Measurements from ENCODE around the gene SIAH3. TPM values are rescaled to one million over a fixed set of nuclear protein-coding genes. Genes with fewer than 3 reads are reported as not detected.
"Not testable (repeated sequence)": the region's sequence is repeated elsewhere in the genome, so short reads cannot be mapped to it uniquely, and the experiment has no call there.

SIAH3 gene
- total and polyA plus RNA-seq, 4 donors, result 0.09 to 0.13 TPM; not detected in 2

DNA sequence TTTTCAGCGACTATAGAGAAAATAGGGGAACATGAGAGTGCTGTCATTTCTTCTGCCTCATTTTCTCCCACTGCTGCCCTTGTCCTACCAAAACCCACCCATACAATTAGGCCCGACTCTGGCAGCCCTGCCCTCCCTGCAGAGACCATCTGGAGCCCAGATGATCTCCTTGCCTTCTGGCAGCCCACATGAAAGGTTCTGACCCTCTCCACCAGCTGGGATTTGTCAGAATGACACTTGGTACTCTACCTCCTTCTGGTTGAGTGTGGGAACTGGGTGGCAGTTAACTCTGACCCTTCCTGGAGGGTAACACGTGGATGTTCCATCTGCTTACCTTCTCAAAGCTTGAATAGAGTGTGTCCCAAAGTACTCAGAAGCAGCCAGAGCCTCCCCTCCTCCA, 21.0 kb upstream of the SIAH3 start:
- WGBS, 2 donors, result 41 to 42% methylated on average over 3 of the region's 3 CpGs
- ATAC-seq (ENCODE audit: low FRiP score), result no peak
- no peaks in the 10 kb centered on the region for H3K27me3 ChIP-seq (ENCODE audit: control insufficient read depth in 1 of 2, insufficient read depth in 2 of 2, low read length in 1 of 2)
- no peaks in the 10 kb centered on the region for H3K36me3 ChIP-seq (ENCODE audit: control insufficient read depth in 1 of 2, insufficient read depth in 2 of 2, low read length in 1 of 2)
- H3K9me3 ChIP-seq (ENCODE audit: control insufficient read depth, low read length), result peaks cover 1% of the 10 kb centered on the region
- H3K27ac ChIP-seq (ENCODE audit: low read depth in 1 of 2, low read length in 2 of 2), result no peak overlapping the region
- intact Hi-C loops (cut with DNase I), result no loop called here
- no peak overlapping the region for H3K4me3 ChIP-seq (ENCODE audit: low read length in 2 of 2)
- no peak for DNase-seq
- H3K4me1 ChIP-seq (ENCODE audit: control insufficient read depth in 1 of 2, insufficient read depth in 2 of 2, low read length in 2 of 2), result no peaks in the 10 kb centered on the region

GRCh38 chr13:45871201-45871600, 19.6 kb upstream of the SIAH3 start:
- WGBS, 2 donors, result 54 to 58% methylated on average over 6 of the region's 6 CpGs
- H3K9me3 ChIP-seq (ENCODE audit: control insufficient read depth, low read length); intact Hi-C loops (cut with DNase I); ATAC-seq (ENCODE audit: low FRiP score); H3K27ac ChIP-seq (ENCODE audit: low read depth in 1 of 2, low read length in 2 of 2); H3K36me3 ChIP-seq (ENCODE audit: control insufficient read depth in 1 of 2, insufficient read depth in 2 of 2, low read length in 1 of 2); H3K27me3 ChIP-seq (ENCODE audit: control insufficient read depth in 1 of 2, insufficient read depth in 2 of 2, low read length in 1 of 2); H3K4me3 ChIP-seq (ENCODE audit: low read length in 2 of 2); H3K4me1 ChIP-seq (ENCODE audit: control insufficient read depth in 1 of 2, insufficient read depth in 2 of 2, low read length in 2 of 2); DNase-seq: not testable (repeated sequence)

- ATAC-seq (ENCODE audit: low FRiP score) (no peak), DNase-seq (no peak)
- no peaks in the 10 kb centered on the region for H3K27me3 ChIP-seq (ENCODE audit: control insufficient read depth in 1 of 2, insufficient read depth in 2 of 2, low read length in 1 of 2)
- no peaks in the 10 kb centered on the region for H3K36me3 ChIP-seq (ENCODE audit: control insufficient read depth in 1 of 2, insufficient read depth in 2 of 2, low read length in 1 of 2)
- H3K4me3 ChIP-seq (ENCODE audit: low read length in 2 of 2), result no peak overlapping the region
- no peaks in the 10 kb centered on the region for H3K4me1 ChIP-seq (ENCODE audit: control insufficient read depth in 1 of 2, insufficient read depth in 2 of 2, low read length in 2 of 2)
- WGBS, 2 donors, result 82 to 85% methylated on average over 10 of the region's 10 CpGs
- H3K9me3 ChIP-seq (ENCODE audit: control insufficient read depth, low read length), result no peaks in the 10 kb centered on the region
- intact Hi-C loops (cut with DNase I), result no loop called here
- no peak overlapping the region for H3K27ac ChIP-seq (ENCODE audit: low read depth in 1 of 2, low read length in 2 of 2)
Measured at GRCh38 chr13:45870232-45870631, 18.7 kb upstream of the SIAH3 start.

- H3K9me3 ChIP-seq (ENCODE audit: control insufficient read depth, low read length), result peaks cover 1% of the 10 kb centered on the region
- H3K4me3 ChIP-seq (ENCODE audit: low read length in 2 of 2), result no peak overlapping the region
- no peaks in the 10 kb centered on the region for H3K4me1 ChIP-seq (ENCODE audit: control insufficient read depth in 1 of 2, insufficient read depth in 2 of 2, low read length in 2 of 2)
- H3K27me3 ChIP-seq (ENCODE audit: control insufficient read depth in 1 of 2, insufficient read depth in 2 of 2, low read length in 1 of 2), result no peaks in the 10 kb centered on the region
- intact Hi-C loops (cut with DNase I), result no loop called here
- no peak for DNase-seq
- ATAC-seq (ENCODE audit: low FRiP score), result no peak
- 81% methylated on average over 2 of the region's 2 CpGs for WGBS, 2 donors
- no peak overlapping the region for H3K27ac ChIP-seq (ENCODE audit: low read depth in 1 of 2, low read length in 2 of 2)
- H3K36me3 ChIP-seq (ENCODE audit: control insufficient read depth in 1 of 2, insufficient read depth in 2 of 2, low read length in 1 of 2), result no peaks in the 10 kb centered on the region
Measured at GRCh38 chr13:45865414-45865813, 13.9 kb upstream of the SIAH3 start.

GRCh38 chr13:45863709-45864590, 12.4 kb upstream of the SIAH3 start:
- peaks cover 1% of the 10 kb centered on the region for H3K9me3 ChIP-seq (ENCODE audit: control insufficient read depth, low read length)
- WGBS, 2 donors, result 36 to 44% methylated on average over 10 of the region's 10 CpGs
- ATAC-seq (ENCODE audit: low FRiP score), result no peak

DNA sequence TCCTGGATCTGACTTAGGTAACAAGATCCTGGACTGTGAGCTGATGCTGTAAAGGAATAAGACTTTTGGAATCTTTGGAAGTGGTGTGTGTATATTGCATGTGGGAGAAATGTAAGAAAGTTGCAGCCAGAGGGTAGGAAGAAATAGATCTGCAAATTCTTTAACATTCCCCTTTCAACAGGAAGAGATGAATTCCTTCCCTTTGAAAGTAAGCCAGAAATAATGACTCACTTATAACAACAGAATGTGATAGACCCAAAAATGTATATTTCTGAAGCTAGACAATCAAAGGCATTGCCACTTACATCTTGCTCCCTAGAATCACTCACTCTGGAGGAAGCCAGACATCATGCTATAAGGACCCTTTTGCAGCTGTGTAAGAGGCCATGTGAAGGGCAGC, 9.8 kb upstream of the SIAH3 start:
- DNase-seq, result no peak
- Histone ChIP-seq H3K36me3 (ENCODE audit: control insufficient read depth in 1 of 2, insufficient read depth in 2 of 2, low read length in 1 of 2) (no peaks in the 10 kb centered on the region), H3K27me3 (ENCODE audit: control insufficient read depth in 1 of 2, insufficient read depth in 2 of 2, low read length in 1 of 2) (no peaks in the 10 kb centered on the region), H3K4me3 (ENCODE audit: low read length in 2 of 2) (no peak overlapping the region), H3K27ac (ENCODE audit: low read depth in 1 of 2, low read length in 2 of 2) (no peak overlapping the region), H3K4me1 (ENCODE audit: control insufficient read depth in 1 of 2, insufficient read depth in 2 of 2, low read length in 2 of 2) (no peaks in the 10 kb centered on the region), H3K9me3 (ENCODE audit: control insufficient read depth, low read length) (peaks cover 1% of the 10 kb centered on the region)
- intact Hi-C loops (cut with DNase I), result no loop called here
- ATAC-seq (ENCODE audit: low FRiP score), result no peak

More at GRCh38 chr13:45863709-45864590, 12.4 kb upstream of the SIAH3 start:
- DNase-seq, result no peak
- no peaks in the 10 kb centered on the region for H3K27me3 ChIP-seq (ENCODE audit: control insufficient read depth in 1 of 2, insufficient read depth in 2 of 2, low read length in 1 of 2)
- H3K4me1 ChIP-seq (ENCODE audit: control insufficient read depth in 1 of 2, insufficient read depth in 2 of 2, low read length in 2 of 2), result no peaks in the 10 kb centered on the region
- H3K36me3 ChIP-seq (ENCODE audit: control insufficient read depth in 1 of 2, insufficient read depth in 2 of 2, low read length in 1 of 2), result no peaks in the 10 kb centered on the region
- no peak overlapping the region for H3K4me3 ChIP-seq (ENCODE audit: low read length in 2 of 2)
- intact Hi-C loops (cut with DNase I), result no loop called here
- H3K27ac ChIP-seq (ENCODE audit: low read depth in 1 of 2, low read length in 2 of 2), result no peak overlapping the region

DNA sequence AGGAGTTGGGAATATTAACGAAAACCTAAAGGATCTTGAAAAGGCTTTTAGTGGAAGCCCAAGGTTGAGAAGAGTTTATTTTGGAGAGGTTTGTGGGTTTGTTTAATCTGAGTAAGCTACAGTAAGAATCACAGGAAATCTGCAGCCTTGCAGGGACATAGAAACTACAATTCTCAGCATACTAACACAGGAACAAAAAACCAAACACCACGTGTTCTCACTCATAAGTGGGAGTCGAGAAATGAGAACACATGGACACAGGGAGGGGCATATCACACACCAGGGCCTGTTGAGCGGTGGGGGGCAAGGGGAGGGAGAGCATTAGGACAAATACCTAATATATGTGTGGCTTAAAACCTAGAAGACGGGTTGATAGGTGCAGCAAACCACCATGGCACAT, 8.7 kb upstream of the SIAH3 start:
- intact Hi-C loops (cut with DNase I), result no loop called here
- Histone ChIP-seq H3K9me3 (ENCODE audit: control insufficient read depth, low read length) (peaks cover 1% of the 10 kb centered on the region), H3K4me3 (ENCODE audit: low read length in 2 of 2) (no peak overlapping the region), H3K27me3 (ENCODE audit: control insufficient read depth in 1 of 2, insufficient read depth in 2 of 2, low read length in 1 of 2) (no peaks in the 10 kb centered on the region), H3K36me3 (ENCODE audit: control insufficient read depth in 1 of 2, insufficient read depth in 2 of 2, low read length in 1 of 2) (no peaks in the 10 kb centered on the region), H3K4me1 (ENCODE audit: control insufficient read depth in 1 of 2, insufficient read depth in 2 of 2, low read length in 2 of 2) (no peaks in the 10 kb centered on the region), H3K27ac (ENCODE audit: low read depth in 1 of 2, low read length in 2 of 2) (no peak overlapping the region)
- ATAC-seq (ENCODE audit: low FRiP score) (no peak), DNase-seq (no peak)
- 50 to 60% methylated on average over 5 of the region's 5 CpGs for WGBS, 2 donors

DNA sequence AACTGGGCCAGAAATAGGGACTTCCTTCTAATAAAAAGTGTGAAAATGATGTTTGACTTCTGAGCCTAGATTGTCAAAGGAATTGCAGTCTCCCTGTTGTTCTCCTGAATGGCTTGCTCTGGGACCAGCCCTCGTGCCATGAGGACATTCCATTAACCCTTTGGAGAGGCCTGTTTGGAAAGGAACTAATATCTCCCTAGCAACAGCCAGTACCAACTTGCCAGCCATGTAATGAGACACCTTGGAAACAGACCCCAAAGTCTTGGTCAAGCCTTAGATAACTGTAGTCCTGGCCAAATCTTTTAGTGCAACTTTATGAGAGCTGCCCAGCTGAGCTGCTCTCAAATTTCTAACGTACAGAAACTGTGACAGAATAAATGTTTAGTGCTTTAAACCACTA, 8.2 kb upstream of the SIAH3 start:
- H3K9me3 ChIP-seq (ENCODE audit: control insufficient read depth, low read length), result peaks cover 1% of the 10 kb centered on the region
- ATAC-seq (ENCODE audit: low FRiP score), result no peak
- H3K4me1 ChIP-seq (ENCODE audit: control insufficient read depth in 1 of 2, insufficient read depth in 2 of 2, low read length in 2 of 2), result no peaks in the 10 kb centered on the region
- intact Hi-C loops (cut with DNase I), result no loop called here
- no peak overlapping the region for H3K27ac ChIP-seq (ENCODE audit: low read depth in 1 of 2, low read length in 2 of 2)
- H3K4me3 ChIP-seq (ENCODE audit: low read length in 2 of 2), result no peak overlapping the region
- DNase-seq, result no peak
- H3K36me3 ChIP-seq (ENCODE audit: control insufficient read depth in 1 of 2, insufficient read depth in 2 of 2, low read length in 1 of 2), result no peaks in the 10 kb centered on the region
- WGBS, 2 donors, result 17 to 22% methylated on average over 2 of the region's 2 CpGs
- H3K27me3 ChIP-seq (ENCODE audit: control insufficient read depth in 1 of 2, insufficient read depth in 2 of 2, low read length in 1 of 2), result no peaks in the 10 kb centered on the region

- no peak overlapping the region for H3K4me3 ChIP-seq (ENCODE audit: low read length in 2 of 2)
- no peaks in the 10 kb centered on the region for H3K9me3 ChIP-seq (ENCODE audit: control insufficient read depth, low read length)
- ATAC-seq (ENCODE audit: low FRiP score), result no peak
- no peak overlapping the region for H3K27ac ChIP-seq (ENCODE audit: low read depth in 1 of 2, low read length in 2 of 2)
- no peaks in the 10 kb centered on the region for H3K27me3 ChIP-seq (ENCODE audit: control insufficient read depth in 1 of 2, insufficient read depth in 2 of 2, low read length in 1 of 2)
- no peak for DNase-seq
- WGBS, 2 donors, result 53 to 60% methylated on average over 3 of the region's 3 CpGs
- H3K36me3 ChIP-seq (ENCODE audit: control insufficient read depth in 1 of 2, insufficient read depth in 2 of 2, low read length in 1 of 2), result no peaks in the 10 kb centered on the region
- no peaks in the 10 kb centered on the region for H3K4me1 ChIP-seq (ENCODE audit: control insufficient read depth in 1 of 2, insufficient read depth in 2 of 2, low read length in 2 of 2)
- intact Hi-C loops (cut with DNase I), result no loop called here
Measured at GRCh38 chr13:45852494-45852893, 941 bp upstream of the SIAH3 start.

All from aorta (tissue), 5 donors.